ENCODE measurements around the gene ACTRT3.

ACTRT3 gene

GRCh38 chr3:169811631-169812331, 42.4 kb upstream of the ACTRT3 start:
- TF ChIP-seq CTCF (IDR thresholded peaks at IDR 0.05; ENCODE audit: extremely low read depth, missing control alignments), result no peak
- peak; percentile 35 for DNase-seq (ENCODE audit: low spot score)

GRCh38 chr3:169809230-169809795, 40.0 kb upstream of the ACTRT3 start:
- DNase-seq (ENCODE audit: low spot score), result no peak
- no peak for TF ChIP-seq CTCF (IDR thresholded peaks at IDR 0.05; ENCODE audit: extremely low read depth, missing control alignments)

GRCh38 chr3:169804681-169805080, 35.3 kb upstream of the ACTRT3 start:
- TF ChIP-seq CTCF (IDR thresholded peaks at IDR 0.05; ENCODE audit: extremely low read depth, missing control alignments), result no peak
- DNase-seq (ENCODE audit: low spot score), result no peak

- no peak for DNase-seq (ENCODE audit: low spot score)
- TF ChIP-seq CTCF (IDR thresholded peaks at IDR 0.05; ENCODE audit: extremely low read depth, missing control alignments), result no peak
Measured at GRCh38 chr3:169792359-169792758, 23.0 kb upstream of the ACTRT3 start.

- TF ChIP-seq CTCF (IDR thresholded peaks at IDR 0.05; ENCODE audit: extremely low read depth, missing control alignments), result no peak
- DNase-seq (ENCODE audit: low spot score), result no peak
Measured at GRCh38 chr3:169790687-169791429, 21.5 kb upstream of the ACTRT3 start.

GRCh38 chr3:169790219-169790618, 20.9 kb upstream of the ACTRT3 start:
- no peak for DNase-seq (ENCODE audit: low spot score)

More at GRCh38 chr3:169790219-169790618, 20.9 kb upstream of the ACTRT3 start:
- TF ChIP-seq CTCF (IDR thresholded peaks at IDR 0.05; ENCODE audit: extremely low read depth, missing control alignments), result no peak

Data from GM20000 (cell line).